CD14-positive monocyte (primary cell): Measurements from ENCODE around the gene ALDH7A1. TPM values are rescaled to one million over a fixed set of nuclear protein-coding genes. Genes with fewer than 3 reads are reported as not detected.

ENCODE experiments used
- DNase-seq, 3 donors: peaks; one replicate each; pipeline ENCODE4 v3.0.0-alpha.2; 2011 to 2022
- H2AFZ ChIP-seq: 2 replicates; pipeline ENCODE4 v1.6.0; 2012; ENCODE audit warnings: mild to moderate bottlenecking, low read depth, low read length, inconsistent platforms; ENCODE audit not compliant: insufficient read depth, poor library complexity, severe bottlenecking
- H3K27ac ChIP-seq, 2 donors: 1 replicate in 1 of 2; 2 replicates in 1 of 2; pipeline ENCODE4 v1.5.1; 2012 to 2013; ENCODE audit warnings: low read length in 2 of 2, control low read depth in 1 of 2, inconsistent platforms in 1 of 2, low read depth in 1 of 2, mild to moderate bottlenecking in 1 of 2
- H3K27me3 ChIP-seq, 2 donors: one replicate each; pipeline versions ENCODE4 v1.6.0 to v1.6.1; 2011 to 2013; ENCODE audit warnings: low read length in 2 of 2; ENCODE audit not compliant: control insufficient read depth in 2 of 2, insufficient read depth in 2 of 2
- H3K36me3 ChIP-seq, 2 donors: replicated peaks in 1 of 2; 1 replicate in 1 of 2; 2 replicates in 1 of 2; pipeline versions ENCODE4 v1.5.1 to v1.6.1; 2012 to 2013; ENCODE audit warnings: low read length in 2 of 2, control low read depth in 1 of 2, inconsistent platforms in 1 of 2, mild to moderate bottlenecking in 1 of 2; ENCODE audit not compliant: insufficient read depth in 2 of 2, control insufficient read depth in 1 of 2
- H3K4me1 ChIP-seq, 2 donors: 1 replicate in 1 of 2; 2 replicates in 1 of 2; pipeline versions ENCODE4 v1.5.1 to v1.6.1; 2012 to 2013; ENCODE audit warnings: low read length in 2 of 2, control low read depth in 1 of 2, inconsistent platforms in 1 of 2, mild to moderate bottlenecking in 1 of 2, moderate library complexity in 1 of 2; ENCODE audit not compliant: insufficient read depth in 2 of 2, control insufficient read depth in 1 of 2
- H3K4me2 ChIP-seq: replicated peaks from 2 replicates; pipeline ENCODE3; 2012; ENCODE audit warnings: low read length, moderate library complexity, mild to moderate bottlenecking; ENCODE audit not compliant: poor library complexity, severe bottlenecking; ENCODE audit errors: extremely low read depth
- H3K4me3 ChIP-seq, 3 experiments: fragments of 200-600 bp in 1 of 3; sonication (generic) in 1 of 3; replicated peaks in 1 of 3; 1 replicate in 2 of 3; 2 replicates in 1 of 3; pipeline ENCODE4 v1.5.1; 2011 to 2013; ENCODE audit warnings: low read length in 3 of 3, mild to moderate bottlenecking in 3 of 3, control low read depth in 2 of 3, low read depth in 2 of 3, inconsistent platforms in 1 of 3, moderate library complexity in 1 of 3
- H3K79me2 ChIP-seq: 2 replicates; pipeline ENCODE4 v1.6.0; 2012; ENCODE audit warnings: mild to moderate bottlenecking, control low read depth, inconsistent platforms, low read length, moderate library complexity; ENCODE audit not compliant: insufficient read depth
- H3K9ac ChIP-seq: 2 replicates; pipeline ENCODE4 v1.6.0; 2017; ENCODE audit warnings: low read length, mild to moderate bottlenecking; ENCODE audit not compliant: insufficient read depth, poor library complexity, severe bottlenecking
- H3K9me3 ChIP-seq, 2 donors: replicated peaks in 1 of 2; 1 replicate in 1 of 2; 2 replicates in 1 of 2; pipeline versions ENCODE4 v1.5.1 to v1.6.1; 2012 to 2013; ENCODE audit warnings: low read length in 2 of 2, control low read depth in 1 of 2; ENCODE audit not compliant: control insufficient read depth in 1 of 2, insufficient read depth in 1 of 2
- H4K20me1 ChIP-seq: 2 replicates; pipeline ENCODE4 v1.6.0; 2012; ENCODE audit warnings: mild to moderate bottlenecking, low read length, control low read depth, moderate library complexity; ENCODE audit not compliant: insufficient read depth
- H3K27ac Mint-ChIP-seq, 7 donors: one replicate each; pipeline ENCODE4 v1.8.0; 2020; ENCODE audit warnings: mild to moderate bottlenecking in 7 of 7, mixed read lengths in 7 of 7, moderate library complexity in 6 of 7, inconsistent platforms in 2 of 7
- H3K27me3 Mint-ChIP-seq, 3 donors: one replicate each; pipeline ENCODE4 v1.8.0; 2021 to 2022; ENCODE audit warnings: low read depth in 3 of 3, mild to moderate bottlenecking in 3 of 3, mixed read lengths in 3 of 3, moderate library complexity in 3 of 3, inconsistent platforms in 1 of 3
- H3K36me3 Mint-ChIP-seq, 2 donors: one replicate each; pipeline ENCODE4 v1.8.0; 2020; ENCODE audit warnings: mixed read lengths in 2 of 2, inconsistent platforms in 1 of 2, mild to moderate bottlenecking in 1 of 2
- H3K4me1 Mint-ChIP-seq: one replicate; pipeline ENCODE4 v1.8.0; 2020; ENCODE audit warnings: mild to moderate bottlenecking, mixed read lengths
- H3K4me3 Mint-ChIP-seq, 2 donors: one replicate each; pipeline ENCODE4 v1.8.0; 2020; ENCODE audit warnings: mild to moderate bottlenecking in 2 of 2, mixed read lengths in 2 of 2, moderate library complexity in 1 of 2
- H3K9me3 Mint-ChIP-seq, 7 donors: one replicate each; pipeline ENCODE4 v1.8.0; 2020 to 2022; ENCODE audit warnings: mixed read lengths in 7 of 7, mild to moderate bottlenecking in 6 of 7, moderate library complexity in 6 of 7, inconsistent platforms in 2 of 7
- WGBS: methylation state at CpG from one replicate; pipeline ENCODE4 v1.1.5; 2013; ENCODE audit warnings: missing lambda C conversion rate; ENCODE audit not compliant: insufficient coverage; 5-methylcytosine and 5-hydroxymethylcytosine counted together
- intact Hi-C, 2 donors: fragments of 100-400 bp; cut with micrococcal nuclease; formaldehyde crosslinking; loops; one replicate each; pipeline versions ENCODE4 v1.15.0 to v1.15.1; 2023
- polyA plus RNA-seq, 3 donors: library from polyadenylated mRNA; depleted of rRNA in 1 of 3; unstranded in 2 of 3; stranded (reverse) in 1 of 3; fragments of 300-500 nt in 2 of 3; fragments of >200 nt in 1 of 3; fragmentation: Illumina TruSeq in 2 of 3; gene quantifications; 1 replicate in 2 of 3; 2 replicates in 1 of 3; pipeline ENCODE4 v1.2.3, GENCODE V29; 2012 to 2021
- TF ChIP-seq, protein P1 (sequence below): fragments of 200-600 bp; IDR thresholded peaks from one replicate; pipeline ENCODE4 v1.8.0; 2022; ENCODE audit warnings: antibody characterized with exemption, mild to moderate bottlenecking

The ALDH7A1 gene
- polyA plus RNA-seq, 3 donors, result 0.44 to 0.67 (median 0.59) TPM

DNA sequence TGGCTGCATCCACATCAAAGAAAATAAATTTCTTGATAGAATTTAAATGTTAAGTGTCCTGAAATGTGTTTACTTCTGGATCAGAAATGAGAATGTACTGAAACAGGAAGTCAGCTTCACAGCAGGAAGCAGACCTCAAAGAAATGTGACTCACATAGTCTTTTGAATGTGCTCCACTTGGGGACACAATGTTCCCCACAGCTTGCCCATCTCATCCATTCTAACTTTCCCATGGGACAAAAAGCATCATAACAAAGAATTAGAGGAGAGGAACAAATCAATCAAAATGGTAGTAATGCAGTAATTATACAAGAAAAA lies 86.1 kb downstream of the ALDH7A1 start:
- Histone ChIP-seq H3K9me3 (no peaks in the 10 kb centered on the region), H3K9ac (no peak overlapping the region), H3K4me3 (peak overlapping the region in 2 of 3 experiments; percentile 18 to 35), H3K27ac (peak overlapping the region in 1 of 2 donors; percentile 46), H3K4me1 (peaks cover 5 to 8% of the 10 kb centered on the region in 2 donors), H3K79me2 (no peaks in the 10 kb centered on the region), H4K20me1 (no peaks in the 10 kb centered on the region), H3K36me3 (no peaks in the 10 kb centered on the region), H2AFZ (peak overlapping the region; percentile 30), H3K27me3 (no peaks in the 10 kb centered on the region), H3K4me2 (peak overlapping the region; percentile 46)
- intact Hi-C loops, result no loop called here
- Mint-ChIP-seq H3K4me3 (peak overlapping the region in 1 of 2 donors; percentile 60), H3K9me3 (peaks cover 0 to 4% (median 0%) of the 10 kb centered on the region in 7 donors), H3K4me1 (peaks cover 12% of the 10 kb centered on the region), H3K36me3 (no peaks in the 10 kb centered on the region), H3K27ac (peak overlapping the region in 1 of 7 donors; percentile 42), H3K27me3 (peaks cover 0 to 2% (median 0%) of the 10 kb centered on the region in 3 donors)
- DNase-seq, result peak; percentile 4 to 31 (median 31)
- TF ChIP-seq, protein P1, sequence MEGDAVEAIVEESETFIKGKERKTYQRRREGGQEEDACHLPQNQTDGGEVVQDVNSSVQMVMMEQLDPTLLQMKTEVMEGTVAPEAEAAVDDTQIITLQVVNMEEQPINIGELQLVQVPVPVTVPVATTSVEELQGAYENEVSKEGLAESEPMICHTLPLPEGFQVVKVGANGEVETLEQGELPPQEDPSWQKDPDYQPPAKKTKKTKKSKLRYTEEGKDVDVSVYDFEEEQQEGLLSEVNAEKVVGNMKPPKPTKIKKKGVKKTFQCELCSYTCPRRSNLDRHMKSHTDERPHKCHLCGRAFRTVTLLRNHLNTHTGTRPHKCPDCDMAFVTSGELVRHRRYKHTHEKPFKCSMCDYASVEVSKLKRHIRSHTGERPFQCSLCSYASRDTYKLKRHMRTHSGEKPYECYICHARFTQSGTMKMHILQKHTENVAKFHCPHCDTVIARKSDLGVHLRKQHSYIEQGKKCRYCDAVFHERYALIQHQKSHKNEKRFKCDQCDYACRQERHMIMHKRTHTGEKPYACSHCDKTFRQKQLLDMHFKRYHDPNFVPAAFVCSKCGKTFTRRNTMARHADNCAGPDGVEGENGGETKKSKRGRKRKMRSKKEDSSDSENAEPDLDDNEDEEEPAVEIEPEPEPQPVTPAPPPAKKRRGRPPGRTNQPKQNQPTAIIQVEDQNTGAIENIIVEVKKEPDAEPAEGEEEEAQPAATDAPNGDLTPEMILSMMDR, result no peak

DNA sequence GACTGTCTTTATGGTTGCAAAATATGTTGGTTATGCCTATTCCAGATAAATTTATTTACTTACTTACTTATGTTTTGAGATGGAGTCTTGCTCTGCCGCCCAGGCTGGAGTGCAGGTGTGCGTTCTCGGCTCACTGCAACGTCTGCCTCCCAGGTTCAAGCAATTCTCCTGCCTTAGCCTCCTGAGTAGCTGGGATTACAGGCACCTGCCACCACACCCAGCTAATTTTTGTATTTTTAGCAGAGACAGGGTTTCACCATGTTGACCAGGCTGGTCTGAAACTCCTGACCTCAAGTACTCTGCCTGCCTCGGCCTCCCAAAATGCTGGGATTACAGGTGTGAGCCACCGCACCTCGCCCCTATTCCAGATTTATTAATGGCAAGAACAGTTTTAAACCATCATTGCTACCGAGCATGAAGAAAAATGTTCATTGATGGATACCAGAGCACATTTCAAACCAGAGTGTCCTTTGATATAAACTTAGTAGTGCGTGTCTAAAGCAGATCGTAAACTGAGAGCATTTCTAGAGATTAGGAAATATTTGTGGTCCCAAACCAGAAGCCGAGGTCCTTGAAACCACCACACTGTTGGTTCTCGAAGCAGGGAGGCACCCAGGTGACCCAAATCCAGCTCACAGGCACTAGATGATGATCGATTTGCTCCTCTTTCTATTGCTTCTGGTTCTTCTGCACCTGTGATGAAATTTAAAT lies 86.6 kb downstream of the ALDH7A1 start:
- intact Hi-C loops, result no loop called here
- peak overlapping the region in 2 of 3 experiments; percentile 18 to 35 for H3K4me3 ChIP-seq
- 60% methylated on average over 10 of the region's 13 CpGs for WGBS
- Mint-ChIP-seq H3K4me3 (peak overlapping the region in 1 of 2 donors; percentile 60), H3K9me3 (peaks cover 0 to 4% (median 0%) of the 10 kb centered on the region in 7 donors), H3K36me3 (no peaks in the 10 kb centered on the region), H3K27ac (no peak overlapping the region), H3K27me3 (peaks cover 0 to 2% (median 1%) of the 10 kb centered on the region in 3 donors), H3K4me1 (peaks cover 12% of the 10 kb centered on the region)
- no peak for DNase-seq
- no peaks in the 10 kb centered on the region for H4K20me1 ChIP-seq
- H2AFZ ChIP-seq, result peak overlapping the region; percentile 30
- no peaks in the 10 kb centered on the region for H3K79me2 ChIP-seq
- H3K4me2 ChIP-seq, result peak overlapping the region; percentile 46
- TF ChIP-seq, protein P1, result no peak
- no peaks in the 10 kb centered on the region for H3K9me3 ChIP-seq
- peak overlapping the region in 1 of 2 donors; percentile 46 for H3K27ac ChIP-seq
- H3K27me3 ChIP-seq, result no peaks in the 10 kb centered on the region
- no peaks in the 10 kb centered on the region for H3K36me3 ChIP-seq
- peaks cover 5 to 8% of the 10 kb centered on the region in 2 donors for H3K4me1 ChIP-seq
- H3K9ac ChIP-seq, result no peak overlapping the region
